ENCODE results near the gene RWDD4. TPM values are rescaled to one million over a fixed set of nuclear protein-coding genes. Genes with fewer than 3 reads are reported as not detected.

The RWDD4 gene
- polyA plus RNA-seq, 1 donor (not counting 4 experiments of a cell fraction or from before 2014, with no cell fraction given), result 25.5 TPM

- Histone ChIP-seq H3K79me2 (ENCODE audit: control insufficient read depth, insufficient read depth, low read length) (no peaks in the 10 kb centered on the region), H4K20me1 (ENCODE audit: control insufficient read depth, extremely low read depth, insufficient read depth, low read length) (no peaks in the 10 kb centered on the region), H3K9me1 (ENCODE audit: control insufficient read depth, extremely low read depth, insufficient read depth, low read length) (no peaks in the 10 kb centered on the region), H2AFZ (ENCODE audit: control insufficient read depth, low read length) (no peak overlapping the region), H3K9me3 (ENCODE audit: control insufficient read depth, low read depth, low read length) (no peaks in the 10 kb centered on the region), H3K36me3 (ENCODE audit: control insufficient read depth in 2 of 2, extremely low read depth in 1 of 2, insufficient read depth in 2 of 2, low read length in 2 of 2) (no peaks in the 10 kb centered on the region), H3K27me3 (ENCODE audit: control insufficient read depth, extremely low read depth, insufficient read depth, low read length) (no peaks in the 10 kb centered on the region), H3K27ac (ENCODE audit: control insufficient read depth, insufficient read depth, low read length) (no peak overlapping the region), H3K9ac (ENCODE audit: control insufficient read depth, extremely low read depth, insufficient read depth, low read length) (no peak overlapping the region), H3K4me1 (ENCODE audit: control insufficient read depth, extremely low read depth, insufficient read depth, low read length) (peaks cover 8% of the 10 kb centered on the region), H3K4me3 (ENCODE audit: control insufficient read depth in 2 of 3, extremely low read depth in 1 of 3, insufficient read depth in 2 of 3, low read depth in 1 of 3, low read length in 3 of 3) (no peak overlapping the region), H3K4me2 (ENCODE audit: control insufficient read depth, extremely low read depth, insufficient read depth, low read depth, low read length) (no peak overlapping the region)
- dilution Hi-C loops (cut with MboI; ENCODE audit: extremely low pct_ligation_motif_present, low sequenced_read_pairs), result no loop called here
- TF ChIP-seq EZH2 (IDR thresholded peaks at IDR 0.05; ENCODE audit: low read length) (no peak), CTCF (optimal IDR thresholded peaks at IDR 0.05 in 1 of 3, IDR thresholded peaks at IDR 0.05 in 1 of 3, conservative IDR thresholded peaks at IDR 0.05 in 1 of 3; ENCODE audit: extremely low read depth in 1 of 3, insufficient read depth in 2 of 3, low read length in 3 of 3) (no peak)
- FAIRE-seq (no peak), DNase-seq (ENCODE audit: low read depth, low spot score) (no peak)
These were observed 32.8 kb downstream of the RWDD4 start for GRCh38 chr4:183626168-183626567.

GRCh38 chr4:183624548-183624947 is 34.4 kb downstream of the RWDD4 start:
- Histone ChIP-seq H4K20me1 (ENCODE audit: control insufficient read depth, extremely low read depth, insufficient read depth, low read length) (no peaks in the 10 kb centered on the region), H3K9me3 (ENCODE audit: control insufficient read depth, low read depth, low read length) (no peaks in the 10 kb centered on the region), H3K36me3 (ENCODE audit: control insufficient read depth in 2 of 2, extremely low read depth in 1 of 2, insufficient read depth in 2 of 2, low read length in 2 of 2) (no peaks in the 10 kb centered on the region), H3K79me2 (ENCODE audit: control insufficient read depth, insufficient read depth, low read length) (no peaks in the 10 kb centered on the region), H3K27me3 (ENCODE audit: control insufficient read depth, extremely low read depth, insufficient read depth, low read length) (no peaks in the 10 kb centered on the region), H2AFZ (ENCODE audit: control insufficient read depth, low read length) (peak overlapping the region; percentile 79), H3K4me3 (ENCODE audit: control insufficient read depth in 2 of 3, extremely low read depth in 1 of 3, insufficient read depth in 2 of 3, low read depth in 1 of 3, low read length in 3 of 3) (no peak overlapping the region), H3K4me2 (ENCODE audit: control insufficient read depth, extremely low read depth, insufficient read depth, low read depth, low read length) (peak overlapping the region; percentile 41), H3K27ac (ENCODE audit: control insufficient read depth, insufficient read depth, low read length) (no peak overlapping the region), H3K9ac (ENCODE audit: control insufficient read depth, extremely low read depth, insufficient read depth, low read length) (no peak overlapping the region), H3K9me1 (ENCODE audit: control insufficient read depth, extremely low read depth, insufficient read depth, low read length) (no peaks in the 10 kb centered on the region), H3K4me1 (ENCODE audit: control insufficient read depth, extremely low read depth, insufficient read depth, low read length) (peaks cover 8% of the 10 kb centered on the region)
- dilution Hi-C loops (cut with MboI; ENCODE audit: extremely low pct_ligation_motif_present, low sequenced_read_pairs), result no loop called here
- peak; percentile 49 for DNase-seq (ENCODE audit: low read depth, low spot score)
- TF ChIP-seq EZH2 (IDR thresholded peaks at IDR 0.05; ENCODE audit: low read length), result no peak
- TF ChIP-seq CTCF (optimal IDR thresholded peaks at IDR 0.05 in 1 of 3, IDR thresholded peaks at IDR 0.05 in 1 of 3, conservative IDR thresholded peaks at IDR 0.05 in 1 of 3; ENCODE audit: extremely low read depth in 1 of 3, insufficient read depth in 2 of 3, low read length in 3 of 3), result no peak
- no peak for FAIRE-seq

Data from keratinocyte (primary cell).